Common myeloid progenitor, CD34-positive (primary cell): ENCODE measurements around the gene ZFR.
A peak's percentile ranks its signal among the peaks of the same experiment; 100 is the strongest.

Experiments
- CTCF ChIA-PET: fragments of 350-600 bp; sonication (Branson Sonifier 250); formaldehyde crosslinking; loops from one replicate; lab custom pipeline; 2021; ENCODE audit warnings: antibody characterized with exemption; lab: Charles Lee
- POLR2A ChIA-PET: fragments of 350-600 bp; sonication (Branson Sonifier 250); formaldehyde crosslinking; loops from one replicate; lab custom pipeline; 2021; ENCODE audit warnings: antibody characterized with exemption; lab: Charles Lee
- DNase-seq, 3 donors: peaks; one replicate each; pipeline versions ENCODE4 v3.0.0 to v3.0.0-alpha.2; 2013
- H3K27ac ChIP-seq, 2 experiments: 1 replicate in 1 of 2; 2 replicates in 1 of 2; pipeline ENCODE4 v1.7.0; 2013; ENCODE audit warnings: inconsistent platforms in 2 of 2, low read length in 2 of 2, mild to moderate bottlenecking in 2 of 2, low read depth in 1 of 2, moderate library complexity in 1 of 2; ENCODE audit not compliant: severe bottlenecking in 2 of 2, insufficient read depth in 1 of 2, poor library complexity in 1 of 2
- H3K27me3 ChIP-seq, 5 experiments: replicated peaks in 2 of 5; 1 replicate in 3 of 5; 2 replicates in 2 of 5; pipeline versions ENCODE4 v1.6.1 to v1.7.0; 2013; ENCODE audit warnings: low read length in 4 of 5, mild to moderate bottlenecking in 2 of 5, moderate library complexity in 2 of 5, inconsistent platforms in 1 of 5; ENCODE audit not compliant: insufficient read depth in 5 of 5, control insufficient read depth in 4 of 5
- H3K36me3 ChIP-seq, 4 experiments: 1 replicate in 2 of 4; 2 replicates in 2 of 4; pipeline versions ENCODE4 v1.6.1 to v1.7.0; 2013; ENCODE audit warnings: low read length in 3 of 4, control low read depth in 1 of 4, mild to moderate bottlenecking in 1 of 4; ENCODE audit not compliant: control insufficient read depth in 4 of 4, insufficient read depth in 4 of 4
- H3K4me1 ChIP-seq, 4 experiments: 1 replicate in 3 of 4; 2 replicates in 1 of 4; pipeline versions ENCODE4 v1.6.1 to v1.7.1; 2013; ENCODE audit warnings: low read length in 3 of 4, mild to moderate bottlenecking in 3 of 4, control low read depth in 1 of 4, inconsistent platforms in 1 of 4, moderate library complexity in 1 of 4; ENCODE audit not compliant: control insufficient read depth in 4 of 4, insufficient read depth in 4 of 4; ENCODE audit errors: control extremely low read depth in 1 of 4
- H3K4me3 ChIP-seq, 7 experiments: 1 replicate in 4 of 7; 2 replicates in 3 of 7; pipeline versions ENCODE4 v1.5.1 to v1.7.0; 2013; ENCODE audit warnings: mild to moderate bottlenecking in 7 of 7, low read length in 6 of 7, moderate library complexity in 6 of 7, inconsistent platforms in 2 of 7, low read depth in 2 of 7, control low read depth in 1 of 7; ENCODE audit not compliant: insufficient read depth in 4 of 7, control insufficient read depth in 1 of 7; ENCODE audit errors: extremely low read depth in 1 of 7
- H3K9me3 ChIP-seq, 5 experiments: 1 replicate in 4 of 5; 2 replicates in 1 of 5; pipeline versions ENCODE4 v1.6.1 to v1.7.1; 2013; ENCODE audit warnings: low read length in 4 of 5, mild to moderate bottlenecking in 2 of 5, inconsistent platforms in 1 of 5, low read depth in 1 of 5, moderate library complexity in 1 of 5; ENCODE audit not compliant: control insufficient read depth in 4 of 5, insufficient read depth in 2 of 5; ENCODE audit errors: control extremely low read depth in 1 of 5
- WGBS: methylation state at CpG from one replicate; pipeline ENCODE4 v1.1.5; 2013; ENCODE audit not compliant: insufficient coverage; 5-methylcytosine and 5-hydroxymethylcytosine counted together

ZFR gene

GRCh38 chr5:32309761-32310160 lies 134.8 kb downstream of the ZFR start:
- Histone ChIP-seq H3K36me3 (no peaks in the 10 kb centered on the region), H3K4me1 (peaks cover 14 to 48% (median 37%) of the 10 kb centered on the region in 4 experiments), H3K9me3 (no peaks in the 10 kb centered on the region), H3K4me3 (peak overlapping the region in 2 of 7 experiments; percentile 15 to 50), H3K27me3 (no peaks in the 10 kb centered on the region), H3K27ac (no peak overlapping the region)
- ChIA-PET CTCF (interaction anchor here (1.4 kb wide), 1 partner anchor 141 kb away, joined by 3 read pairs; no protein-coding TSS in a partner anchor), POLR2A (no interaction called here)
- DNase-seq = peak; percentile 25 to 85 (median 73)
- WGBS = 0% methylated on average over 6 of the region's 6 CpGs

- H3K4me1 ChIP-seq = peaks cover 17 to 56% (median 44%) of the 10 kb centered on the region in 4 experiments
- no peak for DNase-seq
- H3K27ac ChIP-seq = no peak overlapping the region
- H3K4me3 ChIP-seq = peak overlapping the region in 1 of 7 experiments; percentile 17
- no peaks in the 10 kb centered on the region for H3K27me3 ChIP-seq
- ChIA-PET POLR2A (no interaction called here), CTCF (no interaction called here)
- no peaks in the 10 kb centered on the region for H3K9me3 ChIP-seq
- WGBS = 13% methylated on average over 1 of the region's 3 CpGs
- H3K36me3 ChIP-seq = no peaks in the 10 kb centered on the region
These were observed 135.6 kb downstream of the ZFR start for GRCh38 chr5:32308946-32309345.

- H3K27me3 ChIP-seq = no peaks in the 10 kb centered on the region
- H3K9me3 ChIP-seq = no peaks in the 10 kb centered on the region
- DNase-seq = no peak
- peaks cover 17 to 64% (median 47%) of the 10 kb centered on the region in 4 experiments for H3K4me1 ChIP-seq
- no peaks in the 10 kb centered on the region for H3K36me3 ChIP-seq
- no peak overlapping the region for H3K27ac ChIP-seq
- CTCF ChIA-PET = interaction anchor here (1.5 to 2.4 kb wide), 2 partner anchors 33 to 75 kb away, joined by 4 to 9 read pairs; no protein-coding TSS in a partner anchor
- WGBS = no CpG with 5 or more reads among the region's 4 CpGs
- no peak overlapping the region for H3K4me3 ChIP-seq
- POLR2A ChIA-PET = no interaction called here
These were observed 136.8 kb downstream of the ZFR start for GRCh38 chr5:32307769-32308194.

GRCh38 chr5:32304622-32305021 lies 139.9 kb downstream of the ZFR start:
- no peaks in the 10 kb centered on the region for H3K9me3 ChIP-seq
- H3K27me3 ChIP-seq = no peaks in the 10 kb centered on the region
- peaks cover 8 to 42% (median 31%) of the 10 kb centered on the region in 4 experiments for H3K4me1 ChIP-seq
- ChIA-PET POLR2A (interaction anchor here (1.0 kb wide), 1 partner anchor 115 kb away, joined by 3 read pairs; no protein-coding TSS in a partner anchor), CTCF (interaction anchor here (0.7 to 1.8 kb wide), 3 partner anchors 10 to 72 kb away, joined by 3 to 9 read pairs (median 4); no protein-coding TSS in a partner anchor)
- peak in 2 of 3 donors; percentile 90 to 94 for DNase-seq
- H3K4me3 ChIP-seq = no peak overlapping the region
- 0% methylated on average over 4 of the region's 5 CpGs for WGBS
- no peak overlapping the region for H3K27ac ChIP-seq
- peaks cover 0 to 4% (median 0%) of the 10 kb centered on the region in 4 experiments for H3K36me3 ChIP-seq
